Amniotic stem cell (primary cell): ENCODE data around the gene PGAM5.

Experiments
- DNase-seq: peaks from one replicate; lab custom pipeline; 2025; lab: John Stamatoyannopoulos, UW

The PGAM5 gene

GRCh38 chr12:132720606-132721345 is 10.1 kb downstream of the PGAM5 start:
- DNase-seq = no peak

GRCh38 chr12:132723015-132723763 is 12.5 kb downstream of the PGAM5 start:
- no peak for DNase-seq

GRCh38 chr12:132723764-132724140 is 13.1 kb downstream of the PGAM5 start:
- DNase-seq = no peak

- no peak for DNase-seq
Observed at GRCh38 chr12:132724506-132725241, 14.0 kb downstream of the PGAM5 start.

GRCh38 chr12:132726386-132726785 is 15.7 kb downstream of the PGAM5 start:
- DNase-seq = no peak

GRCh38 chr12:132727091-132727794 is 16.6 kb downstream of the PGAM5 start:
- DNase-seq = no peak

- no peak for DNase-seq
Observed at GRCh38 chr12:132728502-132728901, 17.9 kb downstream of the PGAM5 start.

GRCh38 chr12:132729541-132730320 is 19.1 kb downstream of the PGAM5 start:
- DNase-seq = no peak

- DNase-seq = no peak
Observed at GRCh38 chr12:132730353-132730752, 19.7 kb downstream of the PGAM5 start.

GRCh38 chr12:132731574-132731973 is 20.9 kb downstream of the PGAM5 start:
- DNase-seq = no peak

- no peak for DNase-seq
Observed at GRCh38 chr12:132734206-132734605, 23.6 kb downstream of the PGAM5 start.

GRCh38 chr12:132735496-132735895 is 24.9 kb downstream of the PGAM5 start:
- DNase-seq = no peak

- DNase-seq = no peak
Observed at GRCh38 chr12:132736378-132736777, 25.7 kb downstream of the PGAM5 start.

- no peak for DNase-seq
Observed at GRCh38 chr12:132736913-132737312, 26.3 kb downstream of the PGAM5 start.

- no peak for DNase-seq
Observed at GRCh38 chr12:132739600-132740312, 29.1 kb downstream of the PGAM5 start.

- no peak for DNase-seq
Observed at GRCh38 chr12:132740313-132740646, 29.6 kb downstream of the PGAM5 start.

- DNase-seq = no peak
Observed at GRCh38 chr12:132740652-132741051, 30.0 kb downstream of the PGAM5 start.

- DNase-seq = no peak
Observed at GRCh38 chr12:132741620-132742019, 31.0 kb downstream of the PGAM5 start.

- no peak for DNase-seq
Observed at GRCh38 chr12:132743831-132744230, 33.2 kb downstream of the PGAM5 start.

- DNase-seq = no peak
Observed at GRCh38 chr12:132746613-132747012, 36.0 kb downstream of the PGAM5 start.

- no peak for DNase-seq
Observed at GRCh38 chr12:132747395-132747794, 36.8 kb downstream of the PGAM5 start.
